Endothelial cell of umbilical vein (primary cell): ENCODE measurements around the gene SUFU. TPM values are rescaled to one million over a fixed set of nuclear protein-coding genes. Genes with fewer than 3 reads are reported as not detected.

ENCODE experiments used
- BruUV-seq: library from RNA; stranded (reverse); fragments of 400-500 nt; replicated peaks from 2 replicates; lab custom pipeline; 2021; lab: Mats Ljungman, UMichigan
- CTCF ChIA-PET: fragments of 300-600, 350-600 bp; sonication (Branson Sonifier 250); formaldehyde crosslinking; loops from one replicate; lab custom pipeline; 2021; ENCODE audit warnings: antibody characterized with exemption, inconsistent platforms; lab: Charles Lee
- POLR2A ChIA-PET: fragments of 300-600, 350-600 bp; sonication (Branson Sonifier 250); formaldehyde crosslinking; loops from one replicate; lab custom pipeline; 2021; ENCODE audit warnings: antibody characterized with exemption, inconsistent platforms; lab: Charles Lee
- DNase-seq: peaks from one replicate; pipeline ENCODE4 v3.0.0-alpha.2; 2011; ENCODE audit warnings: low read depth, low spot score
- FAIRE-seq: peaks from 2 replicates; lab custom pipeline; 2011; peaks lifted over from hg19 to GRCh38; lab: Jason Lieb, UNC
- H2AFZ ChIP-seq: 2 replicates; pipeline ENCODE4 v1.6.0; 2012; ENCODE audit warnings: low read depth, low read length, control low read depth, inconsistent platforms
- H3K27ac ChIP-seq: 2 replicates; pipeline ENCODE4 v1.5.1; 2011; ENCODE audit warnings: low read depth, mild to moderate bottlenecking, control low read depth, low read length, moderate library complexity; ENCODE audit not compliant: insufficient read depth
- H3K27me3 ChIP-seq, 2 experiments: 2 replicates each; pipeline versions ENCODE4 v1.6.0 to v1.6.1; 2011; ENCODE audit warnings: low read length in 2 of 2, mixed read lengths in 1 of 2; ENCODE audit not compliant: control insufficient read depth in 2 of 2, insufficient read depth in 2 of 2
- H3K36me3 ChIP-seq, 2 experiments: 2 replicates in 1 of 2; 3 replicates in 1 of 2; pipeline ENCODE4 v1.5.1; 2011; ENCODE audit warnings: low read length in 2 of 2, mild to moderate bottlenecking in 1 of 2, moderate library complexity in 1 of 2; ENCODE audit not compliant: control insufficient read depth in 2 of 2, insufficient read depth in 2 of 2; ENCODE audit errors: extremely low read depth in 1 of 2
- H3K4me1 ChIP-seq: 3 replicates; pipeline ENCODE4 v1.5.1; 2011; ENCODE audit warnings: mild to moderate bottlenecking, low read length; ENCODE audit not compliant: control insufficient read depth, insufficient read depth; ENCODE audit errors: extremely low read depth
- H3K4me2 ChIP-seq: 2 replicates; pipeline ENCODE4 v1.6.1; 2011; ENCODE audit warnings: low read length, control low read depth, mixed read lengths; ENCODE audit not compliant: insufficient read depth
- H3K4me3 ChIP-seq, 3 experiments: fragments of 200-600 bp in 1 of 3; sonication (generic), shearing (Covaris generic) in 1 of 3; replicated peaks in 1 of 3; 2 replicates each; pipeline ENCODE4 v1.5.1; 2011 to 2016; ENCODE audit warnings: control low read depth in 3 of 3, low read length in 3 of 3, mild to moderate bottlenecking in 2 of 3, inconsistent platforms in 1 of 3, low read depth in 1 of 3, moderate library complexity in 1 of 3; ENCODE audit not compliant: insufficient read depth in 1 of 3
- H3K79me2 ChIP-seq: 2 replicates; pipeline ENCODE4 v1.6.0; 2012; ENCODE audit warnings: low read length, inconsistent platforms; ENCODE audit not compliant: control insufficient read depth, insufficient read depth
- H3K9ac ChIP-seq: replicated peaks from 2 replicates; pipeline ENCODE3; 2011; ENCODE audit warnings: low read length, control low read depth; ENCODE audit not compliant: insufficient read depth; ENCODE audit errors: extremely low read depth
- H3K9me1 ChIP-seq: replicated peaks from 3 replicates; pipeline ENCODE4 v1.6.0; 2011; ENCODE audit warnings: mild to moderate bottlenecking, low read length; ENCODE audit not compliant: control insufficient read depth, insufficient read depth; ENCODE audit errors: extremely low read depth
- H3K9me3 ChIP-seq: replicated peaks from 2 replicates; pipeline ENCODE4 v1.5.1; 2012; ENCODE audit warnings: low read length, inconsistent platforms; ENCODE audit not compliant: control insufficient read depth, insufficient read depth
- H4K20me1 ChIP-seq: replicated peaks from 2 replicates; pipeline ENCODE3; 2011; ENCODE audit warnings: mild to moderate bottlenecking, low read length; ENCODE audit not compliant: control insufficient read depth, insufficient read depth; ENCODE audit errors: extremely low read depth
- EZH2 ChIP-seq: IDR thresholded peaks from 2 replicates; pipeline ENCODE4 v1.6.1; 2012; ENCODE audit warnings: borderline replicate concordance, low read depth, mild to moderate bottlenecking, moderate library complexity, low read length, inconsistent platforms; ENCODE audit not compliant: severe bottlenecking
- FOS ChIP-seq: IDR thresholded peaks from 2 replicates; pipeline ENCODE4 v1.6.1; 2011; ENCODE audit warnings: mild to moderate bottlenecking, low read length, moderate library complexity, borderline replicate concordance; ENCODE audit not compliant: insufficient read depth
- GATA2 ChIP-seq: IDR thresholded peaks from 2 replicates; pipeline ENCODE4 v1.7.0; 2011; ENCODE audit warnings: low read depth, mild to moderate bottlenecking, moderate library complexity, mixed read lengths, low read length; ENCODE audit not compliant: insufficient read length, insufficient read depth
- JUN ChIP-seq: IDR thresholded peaks from 2 replicates; pipeline ENCODE4 v1.6.1; 2011; ENCODE audit warnings: borderline replicate concordance, low read depth; ENCODE audit not compliant: insufficient read length, insufficient read depth
- MYC ChIP-seq: IDR thresholded peaks from one replicate; pipeline ENCODE4 v1.6.1; 2011; ENCODE audit warnings: mild to moderate bottlenecking, low read depth, low read length
- POLR2A ChIP-seq: IDR thresholded peaks from 2 replicates; pipeline ENCODE4 v1.6.1; 2012; ENCODE audit warnings: low read depth, mild to moderate bottlenecking, control low read depth, low read length
- POLR2AphosphoS5 ChIP-seq: IDR thresholded peaks from 2 replicates; pipeline ENCODE4 v1.6.1; 2012; ENCODE audit warnings: low read depth, mild to moderate bottlenecking, control low read depth, low read length, moderate library complexity; ENCODE audit not compliant: insufficient read depth
- dilution Hi-C: fragments of 300-500 bp; cut with MboI; formaldehyde crosslinking; loops from one replicate; pipeline ENCODE4 v1.15.0; 2019; ENCODE audit warnings: low sequenced_read_pairs; ENCODE audit not compliant: extremely low pct_ligation_motif_present
- intact Hi-C: fragments of 100-400 bp; cut with micrococcal nuclease; formaldehyde crosslinking; loops from one replicate; pipeline ENCODE4 v1.10.0; 2022
- polyA plus RNA-seq, 4 experiments: library from polyadenylated mRNA; depleted of rRNA in 3 of 4; stranded (reverse) in 3 of 4; unstranded in 1 of 4; fragments of >200 nt; gene quantifications; 2 replicates each; pipeline versions ENCODE4 v1.2.1 to v1.2.3, GENCODE V29; 2011 to 2012; ENCODE audit warnings: missing spikeins in 1 of 4
- total RNA-seq: library from RNA; stranded (reverse); gene quantifications from 2 replicates; pipeline ENCODE4 v1.2.3, GENCODE V29; 2021
- TF ChIP-seq, protein P1 (sequence below): IDR thresholded peaks from 2 replicates; pipeline ENCODE4 v1.6.1; 2011; ENCODE audit not compliant: insufficient read depth, insufficient read length
- TF ChIP-seq, protein P2 (sequence below), 2 donors: IDR thresholded peaks; 1 replicate in 1 of 2; 2 replicates in 1 of 2; pipeline ENCODE4 v1.5.1; 2011; ENCODE audit warnings: low read length in 2 of 2, mild to moderate bottlenecking in 2 of 2, moderate library complexity in 2 of 2, control low read depth in 1 of 2, inconsistent platforms in 1 of 2, low read depth in 1 of 2; ENCODE audit not compliant: insufficient read depth in 1 of 2; ENCODE audit errors: extremely low read depth in 1 of 2

SUFU gene
- total and polyA plus RNA-seq, 2 donors (not counting 3 experiments of a cell fraction or from before 2014, with no cell fraction given) = 10.1 to 16.3 TPM

DNA sequence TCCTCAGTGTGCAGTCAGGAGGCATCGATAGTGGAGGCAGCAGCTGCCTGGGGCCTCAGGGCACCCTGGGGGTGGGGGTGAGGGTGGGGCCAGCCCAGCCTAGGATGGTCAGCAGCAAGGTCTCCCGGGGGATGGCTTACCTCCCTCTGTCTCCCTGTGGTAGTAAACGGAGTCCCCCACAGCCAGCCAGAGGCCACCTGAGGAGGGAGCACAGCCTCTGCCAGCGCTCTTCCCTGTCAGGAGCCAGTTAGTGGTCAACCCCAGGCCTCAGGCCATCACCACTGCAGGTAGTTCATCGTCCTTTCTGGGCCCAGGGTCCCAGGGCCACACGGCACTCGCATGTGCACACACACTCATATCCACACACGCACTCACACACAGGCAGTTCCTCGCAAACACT lies 23.4 kb upstream of the SUFU start:
- intact Hi-C loops (no loop called here), dilution Hi-C loops (no loop called here)
- no peaks in the 10 kb centered on the region for H3K9me1 ChIP-seq
- CTCF ChIA-PET = interaction anchor here (0.8 to 3.1 kb wide), 11 partner anchors 12 to 312 kb away, joined by 3 to 28 read pairs (median 4); partner anchors contain the start of gene ACTR1A
- no peak overlapping the region for H3K4me3 ChIP-seq
- H3K36me3 ChIP-seq = peaks cover 32 to 53% of the 10 kb centered on the region in 2 experiments
- no peaks in the 10 kb centered on the region for H3K4me1 ChIP-seq
- BruUV-seq = no TSS peak
- no peaks in the 10 kb centered on the region for H3K27me3 ChIP-seq
- POLR2A ChIA-PET = no interaction called here
- no peak overlapping the region for H3K4me2 ChIP-seq
- H2AFZ ChIP-seq = no peak overlapping the region
- DNase-seq (no peak), FAIRE-seq (no peak)
- no peaks in the 10 kb centered on the region for H3K9me3 ChIP-seq
- H3K79me2 ChIP-seq = no peaks in the 10 kb centered on the region
- TF ChIP-seq POLR2A = no peak
- H3K9ac ChIP-seq = no peak overlapping the region
- H3K27ac ChIP-seq = no peak overlapping the region
- no peaks in the 10 kb centered on the region for H4K20me1 ChIP-seq

DNA sequence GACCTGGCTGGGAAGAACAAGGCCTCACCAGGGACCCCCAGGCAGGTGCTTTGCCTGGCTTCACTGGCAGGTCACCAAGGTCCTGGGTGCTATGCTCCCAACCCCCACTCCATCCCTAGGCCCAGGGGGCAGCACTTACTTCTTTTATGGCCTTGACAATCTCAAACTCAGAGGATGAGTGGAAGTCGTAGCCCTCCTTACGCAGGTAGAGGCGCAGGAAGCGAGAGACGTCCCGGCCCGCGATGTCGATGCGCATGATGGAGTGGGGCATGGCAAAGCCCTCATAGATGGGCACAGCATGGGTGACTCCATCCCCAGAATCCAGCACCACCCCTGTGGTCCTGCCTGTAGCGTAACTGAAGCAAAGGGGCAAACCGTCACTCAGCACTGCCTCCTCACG lies 19.8 kb upstream of the SUFU start:
- no peak overlapping the region for H3K9ac ChIP-seq
- no peak overlapping the region for H3K4me3 ChIP-seq
- no peaks in the 10 kb centered on the region for H4K20me1 ChIP-seq
- H3K36me3 ChIP-seq = peaks cover 49 to 80% of the 10 kb centered on the region in 2 experiments
- no TSS peak for BruUV-seq
- no peak for FAIRE-seq
- no peaks in the 10 kb centered on the region for H3K9me3 ChIP-seq
- DNase-seq = no peak
- ChIA-PET CTCF (interaction anchor here (2.8 kb wide), 1 partner anchor 100 kb away, joined by 18 read pairs; no protein-coding TSS in a partner anchor), POLR2A (no interaction called here)
- dilution Hi-C loops = no loop called here
- no peak overlapping the region for H3K27ac ChIP-seq
- no peak overlapping the region for H3K4me2 ChIP-seq
- no peak for TF ChIP-seq GATA2
- TF ChIP-seq, protein P1, sequence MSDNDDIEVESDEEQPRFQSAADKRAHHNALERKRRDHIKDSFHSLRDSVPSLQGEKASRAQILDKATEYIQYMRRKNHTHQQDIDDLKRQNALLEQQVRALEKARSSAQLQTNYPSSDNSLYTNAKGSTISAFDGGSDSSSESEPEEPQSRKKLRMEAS = no peak
- TF ChIP-seq JUN = no peak
- no peak for TF ChIP-seq EZH2
- TF ChIP-seq, protein P2, sequence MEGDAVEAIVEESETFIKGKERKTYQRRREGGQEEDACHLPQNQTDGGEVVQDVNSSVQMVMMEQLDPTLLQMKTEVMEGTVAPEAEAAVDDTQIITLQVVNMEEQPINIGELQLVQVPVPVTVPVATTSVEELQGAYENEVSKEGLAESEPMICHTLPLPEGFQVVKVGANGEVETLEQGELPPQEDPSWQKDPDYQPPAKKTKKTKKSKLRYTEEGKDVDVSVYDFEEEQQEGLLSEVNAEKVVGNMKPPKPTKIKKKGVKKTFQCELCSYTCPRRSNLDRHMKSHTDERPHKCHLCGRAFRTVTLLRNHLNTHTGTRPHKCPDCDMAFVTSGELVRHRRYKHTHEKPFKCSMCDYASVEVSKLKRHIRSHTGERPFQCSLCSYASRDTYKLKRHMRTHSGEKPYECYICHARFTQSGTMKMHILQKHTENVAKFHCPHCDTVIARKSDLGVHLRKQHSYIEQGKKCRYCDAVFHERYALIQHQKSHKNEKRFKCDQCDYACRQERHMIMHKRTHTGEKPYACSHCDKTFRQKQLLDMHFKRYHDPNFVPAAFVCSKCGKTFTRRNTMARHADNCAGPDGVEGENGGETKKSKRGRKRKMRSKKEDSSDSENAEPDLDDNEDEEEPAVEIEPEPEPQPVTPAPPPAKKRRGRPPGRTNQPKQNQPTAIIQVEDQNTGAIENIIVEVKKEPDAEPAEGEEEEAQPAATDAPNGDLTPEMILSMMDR (IDR thresholded peaks at IDR 0.05; ENCODE audit: extremely low read depth in 1 of 2, insufficient read depth in 1 of 2, low read depth in 1 of 2, low read length in 2 of 2) = no peak
- no peak for TF ChIP-seq POLR2A
- TF ChIP-seq FOS = no peak
- TF ChIP-seq POLR2AphosphoS5 = no peak
- TF ChIP-seq MYC = no peak
- peaks cover 2% of the 10 kb centered on the region for H3K79me2 ChIP-seq
- H3K27me3 ChIP-seq = no peaks in the 10 kb centered on the region
- no peaks in the 10 kb centered on the region for H3K4me1 ChIP-seq
- H2AFZ ChIP-seq = no peak overlapping the region
- no peaks in the 10 kb centered on the region for H3K9me1 ChIP-seq
- intact Hi-C loops = no loop called here
